GM12873 (cell line): ENCODE measurements around the gene RAB1A.

Experiments
- CTCF ChIP-seq: IDR thresholded peaks from 2 replicates; pipeline ENCODE4 v1.5.1; 2012; ENCODE audit warnings: low read depth, mild to moderate bottlenecking, moderate library complexity, low read length, control low read depth; ENCODE audit not compliant: insufficient read depth; ENCODE audit errors: missing control alignments

RAB1A gene

GRCh38 chr2:65055422-65056214 lies 74.3 kb downstream of the RAB1A start:
- no peak for TF ChIP-seq CTCF

DNA sequence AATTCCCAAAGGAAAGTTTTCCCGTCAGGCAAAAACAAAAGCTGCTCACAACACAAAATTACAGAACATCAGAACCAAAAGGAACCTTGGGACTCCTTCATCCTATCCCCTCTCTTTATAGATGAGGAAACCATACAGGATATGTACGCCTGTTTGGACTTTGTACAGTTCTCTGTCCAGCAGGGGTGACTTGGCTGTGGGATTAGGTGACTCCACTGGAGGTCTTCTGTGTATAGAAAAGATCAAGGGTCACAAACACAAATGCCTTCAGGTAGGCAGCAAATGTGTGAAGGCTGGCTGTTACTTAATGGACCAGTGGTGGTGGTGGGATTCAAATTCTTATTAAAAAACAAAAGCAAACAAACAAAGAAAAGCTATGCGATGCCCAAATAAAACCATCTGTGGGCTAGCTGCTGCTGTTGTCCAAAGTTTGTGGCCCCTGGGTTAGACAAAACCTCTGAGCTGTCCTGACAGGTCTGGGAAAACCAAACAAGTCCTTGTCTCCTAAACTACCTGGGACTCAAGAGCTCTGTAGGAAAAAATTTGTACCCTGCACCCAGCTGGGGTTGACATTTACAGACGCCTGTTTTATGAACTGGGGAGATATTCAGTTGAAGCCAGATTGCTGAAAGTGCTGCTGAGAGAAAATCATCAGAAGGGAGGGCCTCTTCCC lies 75.0 kb downstream of the RAB1A start:
- no peak for TF ChIP-seq CTCF

GRCh38 chr2:65053199-65053598 lies 76.7 kb downstream of the RAB1A start:
- no peak for TF ChIP-seq CTCF

GRCh38 chr2:65050931-65051330 lies 79.0 kb downstream of the RAB1A start:
- no peak for TF ChIP-seq CTCF

DNA sequence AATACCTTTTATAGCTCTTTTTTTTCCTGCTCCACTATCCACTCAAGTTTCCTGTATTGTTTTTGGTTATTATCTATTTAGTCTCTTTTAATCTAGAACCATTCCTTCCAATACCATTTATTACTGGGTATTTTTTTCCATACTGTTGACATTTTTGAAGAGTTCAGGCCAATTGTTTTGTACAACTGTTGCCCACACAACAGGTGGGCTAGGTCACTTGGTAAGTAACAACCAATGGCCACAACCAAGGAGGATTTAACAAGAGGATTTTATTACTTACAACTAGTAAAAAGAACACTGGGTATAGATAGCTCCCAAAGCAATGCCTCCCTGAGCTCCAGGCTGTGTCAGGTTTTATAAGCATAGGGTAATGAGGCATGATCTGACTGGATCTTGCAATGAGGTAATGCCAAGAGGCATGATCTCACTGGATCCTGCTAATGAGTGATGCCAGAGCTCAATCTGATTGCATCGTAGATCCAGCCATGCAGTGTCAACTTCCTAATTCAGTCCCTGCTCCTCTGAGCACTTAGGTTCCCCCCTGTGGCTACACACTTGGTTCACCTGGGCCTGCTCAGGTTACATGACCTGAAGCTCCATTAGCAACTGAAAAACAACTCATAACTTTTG lies 80.8 kb downstream of the RAB1A start:
- TF ChIP-seq CTCF, result no peak

GRCh38 chr2:65046633-65047407 lies 83.1 kb downstream of the RAB1A start:
- TF ChIP-seq CTCF, result no peak
